ENCODE results near the gene RANGAP1.

DNA sequence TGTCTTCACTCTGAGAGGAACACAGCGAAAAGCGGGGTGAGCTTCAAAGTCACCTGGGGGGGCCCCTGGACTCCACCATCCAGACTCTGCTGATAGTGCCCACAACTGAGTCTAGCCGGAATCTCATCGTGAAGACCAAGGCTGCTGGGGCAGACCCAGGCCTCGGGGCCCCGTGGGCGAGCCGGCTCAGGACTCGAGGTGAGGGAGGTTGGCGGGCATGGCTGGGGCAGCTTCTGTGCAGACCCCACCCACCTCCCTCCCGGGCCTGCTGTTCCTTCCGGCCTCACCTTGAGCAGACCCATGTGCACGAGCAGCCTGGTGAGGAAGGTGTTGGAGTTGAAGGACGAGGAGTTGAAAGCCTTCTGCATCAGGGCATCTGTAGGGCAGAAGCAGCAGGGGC, 36.5 kb downstream of the RANGAP1 start:
- TF ChIP-seq, protein P1, sequence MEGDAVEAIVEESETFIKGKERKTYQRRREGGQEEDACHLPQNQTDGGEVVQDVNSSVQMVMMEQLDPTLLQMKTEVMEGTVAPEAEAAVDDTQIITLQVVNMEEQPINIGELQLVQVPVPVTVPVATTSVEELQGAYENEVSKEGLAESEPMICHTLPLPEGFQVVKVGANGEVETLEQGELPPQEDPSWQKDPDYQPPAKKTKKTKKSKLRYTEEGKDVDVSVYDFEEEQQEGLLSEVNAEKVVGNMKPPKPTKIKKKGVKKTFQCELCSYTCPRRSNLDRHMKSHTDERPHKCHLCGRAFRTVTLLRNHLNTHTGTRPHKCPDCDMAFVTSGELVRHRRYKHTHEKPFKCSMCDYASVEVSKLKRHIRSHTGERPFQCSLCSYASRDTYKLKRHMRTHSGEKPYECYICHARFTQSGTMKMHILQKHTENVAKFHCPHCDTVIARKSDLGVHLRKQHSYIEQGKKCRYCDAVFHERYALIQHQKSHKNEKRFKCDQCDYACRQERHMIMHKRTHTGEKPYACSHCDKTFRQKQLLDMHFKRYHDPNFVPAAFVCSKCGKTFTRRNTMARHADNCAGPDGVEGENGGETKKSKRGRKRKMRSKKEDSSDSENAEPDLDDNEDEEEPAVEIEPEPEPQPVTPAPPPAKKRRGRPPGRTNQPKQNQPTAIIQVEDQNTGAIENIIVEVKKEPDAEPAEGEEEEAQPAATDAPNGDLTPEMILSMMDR (conservative IDR thresholded peaks at IDR 0.05; ENCODE audit: low read depth, low read length) = no peak
- no peak for TF ChIP-seq EZH2 (IDR thresholded peaks at IDR 0.05; ENCODE audit: borderline replicate concordance, low read depth, low read length, poor library complexity, severe bottlenecking)
